Loucy (cell line): ENCODE data around the gene RNU6-9.

Source experiments
- H2AFZ ChIP-seq: fragments of 200-600 bp; sonication (generic); 2 replicates; pipeline ENCODE4 v1.6.0; 2016; ENCODE audit warnings: antibody characterized with exemption, mild to moderate bottlenecking, low read length, moderate library complexity
- H3F3A ChIP-seq: fragments of 200-600 bp; 2 replicates; pipeline ENCODE4 v1.6.0; 2016; ENCODE audit warnings: antibody characterized with exemption, low read depth, mild to moderate bottlenecking
- H3K27me3 ChIP-seq: fragments of 200-600 bp; sonication (generic); 2 replicates; pipeline ENCODE4 v1.6.1; 2014; ENCODE audit warnings: low read length, mild to moderate bottlenecking; ENCODE audit not compliant: insufficient read depth, poor library complexity, severe bottlenecking
- H3K36me3 ChIP-seq: fragments of 200-600 bp; sonication (generic); 2 replicates; pipeline ENCODE4 v1.6.1; 2016; ENCODE audit warnings: low read length; ENCODE audit not compliant: insufficient read depth
- H3K4me1 ChIP-seq: fragments of 200-600 bp; sonication (generic); 2 replicates; pipeline ENCODE4 v1.5.1; 2014; ENCODE audit warnings: low read length, mild to moderate bottlenecking; ENCODE audit not compliant: insufficient read depth, poor library complexity, severe bottlenecking
- H3K4me2 ChIP-seq: fragments of 200-600 bp; sonication (generic); 2 replicates; pipeline ENCODE4 v1.6.0; 2014; ENCODE audit warnings: antibody characterized with exemption, low read length, low read depth, mild to moderate bottlenecking; ENCODE audit not compliant: poor library complexity, severe bottlenecking
- H3K4me3 ChIP-seq: fragments of 200-600 bp; sonication (generic); 2 replicates; pipeline ENCODE4 v1.5.1; 2014; ENCODE audit warnings: low read length, mild to moderate bottlenecking, mixed read lengths; ENCODE audit not compliant: poor library complexity, severe bottlenecking
- H3K79me2 ChIP-seq: fragments of 200-600 bp; sonication (generic); 2 replicates; pipeline ENCODE4 v1.6.1; 2014; ENCODE audit warnings: low read length; ENCODE audit not compliant: insufficient read depth
- H3K9ac ChIP-seq: fragments of 200-600 bp; sonication (generic); 2 replicates; pipeline ENCODE4 v1.6.0; 2014; ENCODE audit warnings: mild to moderate bottlenecking, low read depth, low read length, moderate library complexity; ENCODE audit not compliant: poor library complexity, severe bottlenecking
- H3K9me2 ChIP-seq: fragments of 200-600 bp; sonication (generic); replicated peaks from 2 replicates; pipeline ENCODE4 v1.6.1; 2016; ENCODE audit warnings: low read depth, low read length, mixed read lengths
- H3K9me3 ChIP-seq: fragments of 200-600 bp; sonication (generic); 2 replicates; pipeline ENCODE4 v1.6.1; 2014; ENCODE audit warnings: mild to moderate bottlenecking, antibody characterized with exemption, low read length, low read depth; ENCODE audit not compliant: insufficient read depth
- H4K20me1 ChIP-seq: fragments of 200-600 bp; sonication (generic); 2 replicates; pipeline ENCODE4 v1.6.0; 2014; ENCODE audit warnings: antibody characterized with exemption, low read length, mild to moderate bottlenecking; ENCODE audit not compliant: insufficient read depth, poor library complexity, severe bottlenecking
- CTCF ChIP-seq: fragments of 200-600 bp; sonication (generic); conservative IDR thresholded peaks from 2 replicates; pipeline ENCODE4 v1.5.1; 2014; ENCODE audit warnings: mild to moderate bottlenecking, antibody characterized with exemption, low read length
- EZH2phosphoT487 ChIP-seq: fragments of 200-600 bp; IDR thresholded peaks from 2 replicates; pipeline ENCODE4 v1.6.1; 2018; ENCODE audit warnings: antibody characterized with exemption, mild to moderate bottlenecking, moderate library complexity, borderline replicate concordance

RNU6-9 gene

DNA sequence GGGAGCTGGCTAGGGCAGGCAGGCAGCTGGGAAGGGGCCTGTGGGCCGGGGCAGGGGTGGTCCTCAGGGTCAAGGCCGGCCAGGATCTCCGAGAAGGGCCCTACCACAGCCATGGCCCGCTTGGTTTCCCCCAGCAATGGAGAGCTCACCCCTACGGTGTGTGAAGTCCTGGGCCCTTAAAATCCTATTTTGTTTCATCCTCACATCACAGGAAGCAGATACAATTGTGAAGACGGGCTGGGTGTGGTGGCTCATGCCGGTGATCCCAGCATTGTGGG, 8.7 kb downstream of the RNU6-9 start:
- Histone ChIP-seq H3K27me3 (no peaks in the 10 kb centered on the region), H3K4me3 (no peak overlapping the region), H3K9me3 (no peaks in the 10 kb centered on the region), H4K20me1 (peaks cover 3% of the 10 kb centered on the region), H2AFZ (no peak overlapping the region), H3K4me2 (no peak overlapping the region), H3K36me3 (no peaks in the 10 kb centered on the region), H3K4me1 (peaks cover 3% of the 10 kb centered on the region), H3K9ac (no peak overlapping the region), H3K9me2 (no peaks in the 10 kb centered on the region), H3K79me2 (peaks cover under 1% of the 10 kb centered on the region; the same call in 1 of the 2 replicates), H3F3A (no peaks in the 10 kb centered on the region)
- no peak for TF ChIP-seq CTCF
- TF ChIP-seq EZH2phosphoT487 = no peak

- Histone ChIP-seq H3K4me1 (peaks cover 8% of the 10 kb centered on the region), H3K79me2 (peaks cover 6% of the 10 kb centered on the region; the same call in 1 of the 2 replicates), H2AFZ (no peak overlapping the region), H3K9me3 (no peaks in the 10 kb centered on the region), H4K20me1 (peaks cover 3% of the 10 kb centered on the region), H3K36me3 (no peaks in the 10 kb centered on the region), H3K9ac (no peak overlapping the region), H3K9me2 (no peaks in the 10 kb centered on the region), H3K4me3 (no peak overlapping the region), H3K27me3 (no peaks in the 10 kb centered on the region), H3F3A (no peaks in the 10 kb centered on the region), H3K4me2 (no peak overlapping the region)
- no peak for TF ChIP-seq CTCF
- TF ChIP-seq EZH2phosphoT487 = no peak
These were observed 9.4 kb downstream of the RNU6-9 start for GRCh38 chr19:902446-903226.

GRCh38 chr19:903266-903797, 10.0 kb downstream of the RNU6-9 start:
- TF ChIP-seq CTCF (no peak), EZH2phosphoT487 (no peak)
- Histone ChIP-seq H3K36me3 (no peaks in the 10 kb centered on the region), H3K79me2 (peaks cover 11% of the 10 kb centered on the region; the same call in 1 of the 2 replicates), H3K4me1 (peaks cover 8% of the 10 kb centered on the region), H3K4me2 (no peak overlapping the region), H4K20me1 (peaks cover 3% of the 10 kb centered on the region), H3K4me3 (no peak overlapping the region), H3K27me3 (no peaks in the 10 kb centered on the region), H3F3A (no peaks in the 10 kb centered on the region), H3K9ac (no peak overlapping the region), H2AFZ (no peak overlapping the region), H3K9me3 (no peaks in the 10 kb centered on the region), H3K9me2 (no peaks in the 10 kb centered on the region)
